ENCODE measurements around the gene RGS10. TPM values are rescaled to one million over a fixed set of nuclear protein-coding genes. Genes with fewer than 3 reads are reported as not detected.

The RGS10 gene
- total RNA-seq, 1 experiment from 2014 or later = 22.6 TPM

GRCh38 chr10:119502209-119502608 lies 40.3 kb downstream of the RGS10 start:
- Mint-ChIP-seq H3K36me3 (no peaks in the 10 kb centered on the region), H3K4me3 (no peak overlapping the region), H3K27ac (no peak overlapping the region), H3K27me3 (ENCODE audit: low read depth) (no peaks in the 10 kb centered on the region), H3K4me1 (0 out of 2 replicates have a peak, but pooled peaks cover 2% of the 10 kb centered on the region), H3K9me3 (no peaks in the 10 kb centered on the region)
- POLR2A ChIA-PET = no interaction called here
- ATAC-seq = 0 out of 2 replicates have a peak, but pooled peaks have one; percentile 24
- TF ChIP-seq, protein P1, sequence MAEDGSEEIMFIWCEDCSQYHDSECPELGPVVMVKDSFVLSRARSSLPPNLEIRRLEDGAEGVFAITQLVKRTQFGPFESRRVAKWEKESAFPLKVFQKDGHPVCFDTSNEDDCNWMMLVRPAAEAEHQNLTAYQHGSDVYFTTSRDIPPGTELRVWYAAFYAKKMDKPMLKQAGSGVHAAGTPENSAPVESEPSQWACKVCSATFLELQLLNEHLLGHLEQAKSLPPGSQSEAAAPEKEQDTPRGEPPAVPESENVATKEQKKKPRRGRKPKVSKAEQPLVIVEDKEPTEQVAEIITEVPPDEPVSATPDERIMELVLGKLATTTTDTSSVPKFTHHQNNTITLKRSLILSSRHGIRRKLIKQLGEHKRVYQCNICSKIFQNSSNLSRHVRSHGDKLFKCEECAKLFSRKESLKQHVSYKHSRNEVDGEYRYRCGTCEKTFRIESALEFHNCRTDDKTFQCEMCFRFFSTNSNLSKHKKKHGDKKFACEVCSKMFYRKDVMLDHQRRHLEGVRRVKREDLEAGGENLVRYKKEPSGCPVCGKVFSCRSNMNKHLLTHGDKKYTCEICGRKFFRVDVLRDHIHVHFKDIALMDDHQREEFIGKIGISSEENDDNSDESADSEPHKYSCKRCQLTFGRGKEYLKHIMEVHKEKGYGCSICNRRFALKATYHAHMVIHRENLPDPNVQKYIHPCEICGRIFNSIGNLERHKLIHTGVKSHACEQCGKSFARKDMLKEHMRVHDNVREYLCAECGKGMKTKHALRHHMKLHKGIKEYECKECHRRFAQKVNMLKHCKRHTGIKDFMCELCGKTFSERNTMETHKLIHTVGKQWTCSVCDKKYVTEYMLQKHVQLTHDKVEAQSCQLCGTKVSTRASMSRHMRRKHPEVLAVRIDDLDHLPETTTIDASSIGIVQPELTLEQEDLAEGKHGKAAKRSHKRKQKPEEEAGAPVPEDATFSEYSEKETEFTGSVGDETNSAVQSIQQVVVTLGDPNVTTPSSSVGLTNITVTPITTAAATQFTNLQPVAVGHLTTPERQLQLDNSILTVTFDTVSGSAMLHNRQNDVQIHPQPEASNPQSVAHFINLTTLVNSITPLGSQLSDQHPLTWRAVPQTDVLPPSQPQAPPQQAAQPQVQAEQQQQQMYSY (CRISPR knock-in tag; IDR thresholded peaks at IDR 0.05) = no peak
- TF ChIP-seq ZNF219 (CRISPR knock-in tag; IDR thresholded peaks at IDR 0.05; ENCODE audit: borderline replicate concordance) = no peak
- TF ChIP-seq PRRX2 (CRISPR knock-in tag; IDR thresholded peaks at IDR 0.05) = no peak
- no peak for TF ChIP-seq RORB (CRISPR knock-in tag; IDR thresholded peaks at IDR 0.05)
- TF ChIP-seq RELA (CRISPR knock-in tag; IDR thresholded peaks at IDR 0.05; ENCODE audit: borderline replicate concordance) = no peak
- TF ChIP-seq, protein P2, sequence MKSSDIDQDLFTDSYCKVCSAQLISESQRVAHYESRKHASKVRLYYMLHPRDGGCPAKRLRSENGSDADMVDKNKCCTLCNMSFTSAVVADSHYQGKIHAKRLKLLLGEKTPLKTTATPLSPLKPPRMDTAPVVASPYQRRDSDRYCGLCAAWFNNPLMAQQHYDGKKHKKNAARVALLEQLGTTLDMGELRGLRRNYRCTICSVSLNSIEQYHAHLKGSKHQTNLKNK (CRISPR knock-in tag; IDR thresholded peaks at IDR 0.05) = no peak
- TF ChIP-seq, protein P3, sequence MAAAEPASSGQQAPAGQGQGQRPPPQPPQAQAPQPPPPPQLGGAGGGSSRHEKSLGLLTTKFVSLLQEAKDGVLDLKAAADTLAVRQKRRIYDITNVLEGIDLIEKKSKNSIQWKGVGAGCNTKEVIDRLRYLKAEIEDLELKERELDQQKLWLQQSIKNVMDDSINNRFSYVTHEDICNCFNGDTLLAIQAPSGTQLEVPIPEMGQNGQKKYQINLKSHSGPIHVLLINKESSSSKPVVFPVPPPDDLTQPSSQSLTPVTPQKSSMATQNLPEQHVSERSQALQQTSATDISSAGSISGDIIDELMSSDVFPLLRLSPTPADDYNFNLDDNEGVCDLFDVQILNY (CRISPR knock-in tag; IDR thresholded peaks at IDR 0.05) = no peak
- DNase-seq (ENCODE audit: low spot score) = no peak
- CTCF ChIA-PET = interaction anchor here (1.1 kb wide), 1 partner anchor 12 kb away, joined by 8 read pairs; no protein-coding TSS in a partner anchor

GRCh38 chr10:119501690-119502089 lies 40.8 kb downstream of the RGS10 start:
- CTCF ChIA-PET = interaction anchor here (1.1 kb wide), 1 partner anchor 12 kb away, joined by 8 read pairs; no protein-coding TSS in a partner anchor
- Mint-ChIP-seq H3K4me3 (no peak overlapping the region), H3K4me1 (0 out of 2 replicates have a peak, but pooled peaks cover 2% of the 10 kb centered on the region), H3K27ac (no peak overlapping the region), H3K36me3 (no peaks in the 10 kb centered on the region), H3K9me3 (no peaks in the 10 kb centered on the region), H3K27me3 (ENCODE audit: low read depth) (no peaks in the 10 kb centered on the region)
- no peak for ATAC-seq
- DNase-seq (ENCODE audit: low spot score) = no peak
- POLR2A ChIA-PET = no interaction called here
- TF ChIP-seq NR1H2 (CRISPR knock-in tag; IDR thresholded peaks at IDR 0.05) (no peak), IRF2 (CRISPR knock-in tag; IDR thresholded peaks at IDR 0.05; ENCODE audit: borderline replicate concordance, low read depth) (no peak), CREB1 (CRISPR knock-in tag; IDR thresholded peaks at IDR 0.05) (no peak), ZNF671 (CRISPR knock-in tag; IDR thresholded peaks at IDR 0.05) (no peak), ZNF423 (CRISPR knock-in tag; IDR thresholded peaks at IDR 0.05) (no peak), ZNF232 (CRISPR knock-in tag; IDR thresholded peaks at IDR 0.05) (no peak), HMGA2 (CRISPR knock-in tag; IDR thresholded peaks at IDR 0.05) (no peak), CREM (CRISPR knock-in tag; IDR thresholded peaks at IDR 0.05) (no peak), PRRX2 (CRISPR knock-in tag; IDR thresholded peaks at IDR 0.05) (no peak), SOX15 (CRISPR knock-in tag; IDR thresholded peaks at IDR 0.05) (no peak)
- TF ChIP-seq, protein P4, sequence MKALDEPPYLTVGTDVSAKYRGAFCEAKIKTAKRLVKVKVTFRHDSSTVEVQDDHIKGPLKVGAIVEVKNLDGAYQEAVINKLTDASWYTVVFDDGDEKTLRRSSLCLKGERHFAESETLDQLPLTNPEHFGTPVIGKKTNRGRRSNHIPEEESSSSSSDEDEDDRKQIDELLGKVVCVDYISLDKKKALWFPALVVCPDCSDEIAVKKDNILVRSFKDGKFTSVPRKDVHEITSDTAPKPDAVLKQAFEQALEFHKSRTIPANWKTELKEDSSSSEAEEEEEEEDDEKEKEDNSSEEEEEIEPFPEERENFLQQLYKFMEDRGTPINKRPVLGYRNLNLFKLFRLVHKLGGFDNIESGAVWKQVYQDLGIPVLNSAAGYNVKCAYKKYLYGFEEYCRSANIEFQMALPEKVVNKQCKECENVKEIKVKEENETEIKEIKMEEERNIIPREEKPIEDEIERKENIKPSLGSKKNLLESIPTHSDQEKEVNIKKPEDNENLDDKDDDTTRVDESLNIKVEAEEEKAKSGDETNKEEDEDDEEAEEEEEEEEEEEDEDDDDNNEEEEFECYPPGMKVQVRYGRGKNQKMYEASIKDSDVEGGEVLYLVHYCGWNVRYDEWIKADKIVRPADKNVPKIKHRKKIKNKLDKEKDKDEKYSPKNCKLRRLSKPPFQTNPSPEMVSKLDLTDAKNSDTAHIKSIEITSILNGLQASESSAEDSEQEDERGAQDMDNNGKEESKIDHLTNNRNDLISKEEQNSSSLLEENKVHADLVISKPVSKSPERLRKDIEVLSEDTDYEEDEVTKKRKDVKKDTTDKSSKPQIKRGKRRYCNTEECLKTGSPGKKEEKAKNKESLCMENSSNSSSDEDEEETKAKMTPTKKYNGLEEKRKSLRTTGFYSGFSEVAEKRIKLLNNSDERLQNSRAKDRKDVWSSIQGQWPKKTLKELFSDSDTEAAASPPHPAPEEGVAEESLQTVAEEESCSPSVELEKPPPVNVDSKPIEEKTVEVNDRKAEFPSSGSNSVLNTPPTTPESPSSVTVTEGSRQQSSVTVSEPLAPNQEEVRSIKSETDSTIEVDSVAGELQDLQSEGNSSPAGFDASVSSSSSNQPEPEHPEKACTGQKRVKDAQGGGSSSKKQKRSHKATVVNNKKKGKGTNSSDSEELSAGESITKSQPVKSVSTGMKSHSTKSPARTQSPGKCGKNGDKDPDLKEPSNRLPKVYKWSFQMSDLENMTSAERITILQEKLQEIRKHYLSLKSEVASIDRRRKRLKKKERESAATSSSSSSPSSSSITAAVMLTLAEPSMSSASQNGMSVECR (CRISPR knock-in tag; IDR thresholded peaks at IDR 0.05; ENCODE audit: borderline replicate concordance) = no peak
- TF ChIP-seq, protein P5, sequence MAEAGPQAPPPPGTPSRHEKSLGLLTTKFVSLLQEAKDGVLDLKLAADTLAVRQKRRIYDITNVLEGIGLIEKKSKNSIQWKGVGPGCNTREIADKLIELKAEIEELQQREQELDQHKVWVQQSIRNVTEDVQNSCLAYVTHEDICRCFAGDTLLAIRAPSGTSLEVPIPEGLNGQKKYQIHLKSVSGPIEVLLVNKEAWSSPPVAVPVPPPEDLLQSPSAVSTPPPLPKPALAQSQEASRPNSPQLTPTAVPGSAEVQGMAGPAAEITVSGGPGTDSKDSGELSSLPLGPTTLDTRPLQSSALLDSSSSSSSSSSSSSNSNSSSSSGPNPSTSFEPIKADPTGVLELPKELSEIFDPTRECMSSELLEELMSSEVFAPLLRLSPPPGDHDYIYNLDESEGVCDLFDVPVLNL (CRISPR knock-in tag; IDR thresholded peaks at IDR 0.05; ENCODE audit: borderline replicate concordance, low read depth) = no peak
- TF ChIP-seq, protein P6, sequence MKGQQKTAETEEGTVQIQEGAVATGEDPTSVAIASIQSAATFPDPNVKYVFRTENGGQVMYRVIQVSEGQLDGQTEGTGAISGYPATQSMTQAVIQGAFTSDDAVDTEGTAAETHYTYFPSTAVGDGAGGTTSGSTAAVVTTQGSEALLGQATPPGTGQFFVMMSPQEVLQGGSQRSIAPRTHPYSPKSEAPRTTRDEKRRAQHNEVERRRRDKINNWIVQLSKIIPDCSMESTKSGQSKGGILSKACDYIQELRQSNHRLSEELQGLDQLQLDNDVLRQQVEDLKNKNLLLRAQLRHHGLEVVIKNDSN (CRISPR knock-in tag; IDR thresholded peaks at IDR 0.05) = no peak
- TF ChIP-seq, protein P7, sequence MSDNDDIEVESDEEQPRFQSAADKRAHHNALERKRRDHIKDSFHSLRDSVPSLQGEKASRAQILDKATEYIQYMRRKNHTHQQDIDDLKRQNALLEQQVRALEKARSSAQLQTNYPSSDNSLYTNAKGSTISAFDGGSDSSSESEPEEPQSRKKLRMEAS (CRISPR knock-in tag; IDR thresholded peaks at IDR 0.05) = no peak
- TF ChIP-seq, protein P8, sequence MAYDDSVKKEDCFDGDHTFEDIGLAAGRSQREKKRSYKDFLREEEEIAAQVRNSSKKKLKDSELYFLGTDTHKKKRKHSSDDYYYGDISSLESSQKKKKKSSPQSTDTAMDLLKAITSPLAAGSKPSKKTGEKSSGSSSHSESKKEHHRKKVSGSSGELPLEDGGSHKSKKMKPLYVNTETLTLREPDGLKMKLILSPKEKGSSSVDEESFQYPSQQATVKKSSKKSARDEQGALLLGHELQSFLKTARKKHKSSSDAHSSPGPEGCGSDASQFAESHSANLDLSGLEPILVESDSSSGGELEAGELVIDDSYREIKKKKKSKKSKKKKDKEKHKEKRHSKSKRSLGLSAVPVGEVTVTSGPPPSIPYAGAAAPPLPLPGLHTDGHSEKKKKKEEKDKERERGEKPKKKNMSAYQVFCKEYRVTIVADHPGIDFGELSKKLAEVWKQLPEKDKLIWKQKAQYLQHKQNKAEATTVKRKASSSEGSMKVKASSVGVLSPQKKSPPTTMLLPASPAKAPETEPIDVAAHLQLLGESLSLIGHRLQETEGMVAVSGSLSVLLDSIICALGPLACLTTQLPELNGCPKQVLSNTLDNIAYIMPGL (CRISPR knock-in tag; IDR thresholded peaks at IDR 0.05) = no peak

Measured in WTC11 (cell line).